HG03175 (cell line): Measurements from ENCODE around the gene PLPP3.

Experiments
- ATAC-seq: cut with Tn5 transposase; IDR thresholded peaks from one replicate; pipeline ENCODE4 v1.9.1; 2021; ENCODE audit warnings: mild to moderate bottlenecking, moderate library complexity; ENCODE audit not compliant: unreplicated experiment

PLPP3 gene

GRCh38 chr1:56577406-56578137 lies 1.8 kb downstream of the PLPP3 start:
- no peak for ATAC-seq

- ATAC-seq, result no peak
Measured at GRCh38 chr1:56576880-56577405, 2.4 kb downstream of the PLPP3 start.

GRCh38 chr1:56575865-56576264 lies 3.5 kb downstream of the PLPP3 start:
- no peak for ATAC-seq

- ATAC-seq, result no peak
Measured at GRCh38 chr1:56574794-56575193, 4.6 kb downstream of the PLPP3 start.

GRCh38 chr1:56573311-56573710 lies 6.1 kb downstream of the PLPP3 start:
- no peak for ATAC-seq

- ATAC-seq, result no peak
Measured at GRCh38 chr1:56572334-56573050, 6.9 kb downstream of the PLPP3 start.

- no peak for ATAC-seq
Measured at GRCh38 chr1:56571448-56571847, 7.9 kb downstream of the PLPP3 start.

GRCh38 chr1:56570924-56571372 lies 8.4 kb downstream of the PLPP3 start:
- no peak for ATAC-seq

- no peak for ATAC-seq
Measured at GRCh38 chr1:56569661-56570060, 9.7 kb downstream of the PLPP3 start.

GRCh38 chr1:56566994-56567393 lies 12.4 kb downstream of the PLPP3 start:
- no peak for ATAC-seq

GRCh38 chr1:56566061-56566744 lies 13.2 kb downstream of the PLPP3 start:
- ATAC-seq, result no peak

GRCh38 chr1:56564615-56565014 lies 14.7 kb downstream of the PLPP3 start:
- no peak for ATAC-seq

GRCh38 chr1:56563568-56563967 lies 15.8 kb downstream of the PLPP3 start:
- no peak for ATAC-seq

GRCh38 chr1:56562891-56563452 lies 16.4 kb downstream of the PLPP3 start:
- ATAC-seq, result no peak

- no peak for ATAC-seq
Measured at GRCh38 chr1:56561227-56562019, 17.9 kb downstream of the PLPP3 start.

GRCh38 chr1:56557746-56558145 lies 21.6 kb downstream of the PLPP3 start:
- no peak for ATAC-seq

GRCh38 chr1:56555448-56555847 lies 23.9 kb downstream of the PLPP3 start:
- no peak for ATAC-seq

- no peak for ATAC-seq
Measured at GRCh38 chr1:56553046-56553445, 26.3 kb downstream of the PLPP3 start.

- no peak for ATAC-seq
Measured at GRCh38 chr1:56552349-56552748, 27.0 kb downstream of the PLPP3 start.

GRCh38 chr1:56551691-56552090 lies 27.7 kb downstream of the PLPP3 start:
- no peak for ATAC-seq

GRCh38 chr1:56550859-56551188 lies 28.5 kb downstream of the PLPP3 start:
- ATAC-seq, result no peak
